ENCODE data around the gene TUT4.

TUT4 gene

GRCh38 chr1:52531249-52531872 lies 21.5 kb downstream of the TUT4 start:
- no peak for DNase-seq

DNA sequence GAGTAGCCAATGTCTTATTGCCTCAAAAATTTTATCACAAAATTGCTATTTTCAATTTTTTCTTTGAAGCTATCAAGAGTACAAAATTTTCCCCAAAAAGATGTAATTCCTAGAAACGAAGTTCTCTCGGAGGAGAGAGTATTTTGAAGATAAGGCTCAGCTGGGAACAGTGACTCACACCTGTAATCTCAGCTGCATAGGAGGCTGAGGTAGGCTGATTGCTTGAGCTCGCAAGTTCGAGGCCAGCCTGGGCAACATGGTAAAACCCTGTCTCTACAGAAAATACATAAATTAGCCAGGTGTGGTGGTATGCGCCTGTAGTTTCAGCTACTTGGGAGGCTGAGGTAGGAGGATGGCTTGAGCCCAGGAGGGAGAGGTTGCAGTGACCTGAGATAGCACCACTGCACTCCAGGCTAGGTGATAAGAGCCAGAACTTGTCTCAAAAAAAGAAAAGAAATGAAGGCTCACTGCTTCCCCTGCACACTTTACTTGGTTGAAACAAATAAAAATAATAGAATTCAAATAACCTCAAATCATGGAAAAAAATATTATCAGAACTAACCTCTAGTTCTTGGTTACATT lies 22.2 kb downstream of the TUT4 start:
- no peak for DNase-seq

DNA sequence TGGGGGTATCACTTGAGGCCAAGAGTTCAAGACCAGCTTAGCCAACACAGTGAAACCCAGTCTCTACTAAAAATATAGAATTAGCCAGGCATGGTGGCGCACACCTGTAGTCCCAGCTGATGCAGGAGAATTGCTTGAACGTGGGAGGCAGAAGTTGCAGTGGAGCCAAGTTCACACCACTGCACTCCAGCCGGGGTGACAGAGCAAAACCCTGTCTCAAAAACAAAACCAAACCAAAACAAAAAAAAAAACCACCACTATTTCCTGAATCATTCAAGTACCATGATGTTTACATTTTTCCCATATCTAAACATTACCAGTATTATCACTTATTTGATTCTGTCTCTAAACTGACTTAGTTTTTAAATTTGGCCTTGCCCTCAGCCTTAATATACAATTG lies 29.5 kb downstream of the TUT4 start:
- DNase-seq: no peak

DNA sequence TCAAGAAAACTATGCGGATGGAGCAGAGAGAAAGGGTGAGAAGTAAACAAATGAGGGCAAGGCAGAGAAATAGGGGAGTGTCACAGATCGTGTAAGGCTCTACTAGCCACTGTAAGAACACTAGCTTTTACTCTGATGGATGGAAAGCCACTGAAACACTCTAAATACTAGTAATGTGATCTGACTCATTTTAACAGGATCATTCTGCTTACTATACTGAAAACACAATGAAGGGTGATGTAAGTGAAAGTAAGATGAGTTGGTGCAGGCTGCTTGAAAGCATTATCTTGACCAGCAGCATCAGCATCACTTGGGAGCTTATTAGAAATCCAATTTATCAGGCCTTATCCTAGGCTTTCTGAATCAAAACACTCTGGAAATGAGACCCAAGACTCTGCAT lies 32.7 kb downstream of the TUT4 start:
- DNase-seq: no peak

DNA sequence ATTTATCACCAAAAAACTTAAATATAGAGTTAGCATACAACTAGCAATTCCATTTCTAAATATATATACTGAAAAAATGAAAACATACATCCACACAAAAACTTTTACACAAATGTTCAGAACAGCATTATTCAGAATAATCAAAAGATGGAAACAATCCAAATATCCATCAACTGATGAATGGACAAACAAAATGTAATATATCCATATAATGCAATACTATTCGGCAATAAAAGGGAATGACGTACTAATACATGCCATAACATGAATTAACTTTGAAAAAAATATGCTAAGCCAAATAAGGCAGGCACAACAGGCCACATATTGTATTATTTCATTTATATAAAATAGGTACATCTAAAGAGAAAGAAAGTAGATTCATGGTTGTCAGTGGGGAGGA lies 33.9 kb downstream of the TUT4 start:
- DNase-seq: no peak

- DNase-seq: no peak
Observed at GRCh38 chr1:52511851-52512615, 40.9 kb downstream of the TUT4 start.

- no peak for DNase-seq
Observed at GRCh38 chr1:52511439-52511838, 41.5 kb downstream of the TUT4 start.

DNA sequence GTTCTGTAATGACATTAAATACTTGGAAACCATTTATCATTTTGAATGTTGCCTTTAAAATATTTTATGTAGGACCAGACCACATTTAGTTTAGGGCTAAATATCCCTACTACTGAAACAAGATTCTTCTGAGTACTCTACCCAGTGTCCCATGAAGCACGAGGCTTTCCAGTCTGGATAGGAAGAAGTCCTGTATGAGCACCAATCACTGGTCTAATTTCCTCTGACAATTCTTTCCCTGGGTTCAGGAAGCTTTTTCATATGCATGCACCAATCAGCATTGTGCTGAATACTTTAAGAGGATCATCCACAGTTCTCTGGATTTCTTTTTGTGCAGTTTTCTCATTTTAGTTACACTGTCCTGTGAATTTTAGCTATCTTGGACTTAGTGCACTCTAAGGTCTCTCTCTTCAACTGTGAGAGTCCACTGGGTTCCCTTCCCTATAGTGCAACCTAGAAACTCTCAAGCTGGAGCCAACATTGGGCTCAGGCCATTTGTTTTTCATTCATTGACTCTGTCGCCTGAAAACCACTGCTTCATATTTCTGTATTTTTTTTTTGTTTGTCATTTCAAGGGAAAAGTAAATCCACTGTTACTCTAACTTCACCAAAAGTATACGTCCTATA lies 45.9 kb downstream of the TUT4 start:
- DNase-seq: no peak

- no peak for DNase-seq
Observed at GRCh38 chr1:52506349-52506748, 46.5 kb downstream of the TUT4 start.

GRCh38 chr1:52504720-52505119 lies 48.2 kb downstream of the TUT4 start:
- DNase-seq: no peak

GRCh38 chr1:52503706-52504105 lies 49.2 kb downstream of the TUT4 start:
- no peak for DNase-seq

DNA sequence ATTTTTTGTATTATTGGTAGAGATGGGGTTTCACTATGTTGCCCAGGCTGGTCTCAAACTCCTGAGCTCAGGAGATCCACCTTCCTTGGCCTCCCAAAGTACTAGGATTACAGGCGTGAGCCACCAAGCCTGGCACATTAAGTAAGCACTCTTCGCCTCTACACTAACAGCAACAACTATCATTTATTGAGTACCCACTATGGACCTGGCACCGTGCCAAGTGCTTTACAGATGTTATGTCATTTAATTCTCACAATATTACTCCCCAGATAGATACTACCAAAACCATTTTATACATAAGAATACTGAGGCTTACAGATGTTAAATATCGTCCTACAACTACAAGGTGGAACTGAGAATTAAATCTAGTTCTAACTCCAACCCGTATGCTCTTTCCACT lies 50.1 kb downstream of the TUT4 start:
- DNase-seq: no peak

DNA sequence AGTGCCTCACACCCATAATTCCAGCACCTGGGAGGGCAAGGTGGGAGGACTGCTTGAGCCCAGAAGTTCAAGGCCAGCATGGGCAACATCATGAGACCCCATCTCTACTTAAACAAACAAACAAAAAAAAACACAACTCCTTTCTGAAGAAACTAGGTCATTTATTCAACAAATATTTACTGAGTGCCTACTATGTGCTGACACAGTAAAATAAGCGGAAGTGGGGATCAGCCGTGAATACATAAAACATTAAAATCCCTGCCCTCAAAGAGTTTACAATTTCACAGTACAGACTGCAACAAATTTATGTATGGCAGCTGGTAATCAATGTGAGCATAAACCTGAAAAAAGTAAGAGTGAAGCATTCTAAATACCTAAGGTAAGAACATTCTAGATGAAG lies 65.3 kb downstream of the TUT4 start:
- no peak for DNase-seq

DNA sequence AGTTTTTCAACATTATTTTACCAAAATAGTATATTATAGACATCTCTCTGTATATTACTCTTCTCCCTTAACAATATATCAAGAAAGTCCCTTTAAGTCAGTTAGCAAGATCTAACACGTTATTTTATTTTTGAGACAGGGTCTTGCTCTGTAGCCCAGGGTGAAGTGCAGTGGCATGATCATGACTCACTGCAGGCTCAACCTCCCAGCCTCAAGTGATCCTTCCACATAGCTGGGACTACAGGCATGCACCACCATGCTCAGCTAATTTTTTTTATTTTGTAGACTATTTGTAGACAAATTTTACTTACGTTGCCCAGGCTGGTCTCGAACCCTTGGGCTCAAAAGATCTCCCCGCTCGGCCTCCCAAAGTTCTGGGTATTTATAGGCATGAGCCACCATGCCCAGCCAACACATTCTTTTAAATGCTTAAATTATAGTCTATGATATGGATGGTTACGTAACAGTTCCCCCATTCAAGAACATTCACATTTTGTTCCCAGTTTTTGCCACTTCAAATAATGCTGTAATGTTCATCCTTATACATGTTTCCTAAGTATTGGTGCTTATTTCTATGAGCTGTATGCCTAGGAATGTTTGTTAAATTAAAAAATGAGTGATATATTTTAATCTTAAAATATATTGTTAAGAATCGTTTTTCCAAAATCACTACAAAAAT lies 70.4 kb downstream of the TUT4 start:
- DNase-seq: no peak

DNA sequence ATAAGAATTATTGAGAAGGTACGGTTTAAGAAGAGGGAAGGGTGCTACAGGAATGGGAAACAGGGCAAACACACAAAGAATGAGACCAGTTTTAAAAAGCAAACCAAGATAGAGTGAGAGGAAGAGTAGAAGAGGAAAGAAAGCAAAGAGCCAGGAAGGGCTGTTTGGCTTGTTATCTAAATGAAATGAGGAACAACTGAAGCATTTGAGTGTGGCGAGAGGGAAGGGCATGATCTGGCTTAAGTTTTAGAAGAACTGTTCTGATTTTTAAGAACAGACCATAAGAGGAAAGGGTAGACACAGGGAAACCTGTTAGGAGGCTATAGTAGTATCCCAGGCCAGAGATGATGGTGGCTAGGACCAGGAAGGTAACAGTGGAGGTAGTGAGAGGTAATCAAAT lies 73.8 kb downstream of the TUT4 start:
- no peak for DNase-seq

GRCh38 chr1:52477876-52478275 lies 75.0 kb downstream of the TUT4 start:
- no peak for DNase-seq

DNA sequence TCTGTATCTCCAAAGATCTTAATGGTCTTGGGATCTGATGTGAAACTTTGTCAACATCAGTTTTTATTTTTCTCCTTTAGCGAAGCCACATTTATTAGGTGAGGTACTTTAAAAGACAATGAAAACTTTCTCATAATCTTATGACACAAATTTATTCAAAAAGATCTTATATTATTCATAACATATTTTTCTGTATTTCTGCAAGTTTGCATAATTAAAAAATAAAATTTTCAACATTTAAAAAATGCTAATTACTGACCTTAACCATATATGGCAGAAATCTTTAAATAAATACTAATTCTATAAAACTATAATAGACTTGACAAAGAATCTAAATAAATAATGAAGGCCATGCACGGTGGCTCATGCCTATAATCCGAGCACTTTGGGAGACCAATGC lies 75.9 kb downstream of the TUT4 start:
- no peak for DNase-seq

DNA sequence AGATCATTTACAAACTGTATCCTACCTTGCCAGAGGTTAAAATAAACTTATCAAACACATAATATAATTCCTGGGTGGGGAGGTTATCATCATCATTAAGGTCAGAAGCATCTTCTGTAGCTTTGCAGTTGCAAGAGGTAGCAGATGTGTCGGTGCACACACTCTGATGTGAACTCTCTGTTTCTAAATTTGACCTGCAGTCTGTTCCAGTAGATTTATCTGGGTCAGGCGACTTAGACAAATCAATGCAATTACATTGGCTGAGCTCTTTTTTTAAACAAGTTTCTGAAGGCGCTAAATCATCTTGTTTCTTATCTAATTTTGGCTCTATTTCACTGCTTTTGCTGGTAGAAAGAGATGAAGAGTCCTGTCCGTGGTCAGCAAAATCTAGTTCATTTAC lies 78.1 kb downstream of the TUT4 start:
- DNase-seq: no peak

- no peak for DNase-seq
Observed at GRCh38 chr1:52473039-52473438, 79.9 kb downstream of the TUT4 start.

DNA sequence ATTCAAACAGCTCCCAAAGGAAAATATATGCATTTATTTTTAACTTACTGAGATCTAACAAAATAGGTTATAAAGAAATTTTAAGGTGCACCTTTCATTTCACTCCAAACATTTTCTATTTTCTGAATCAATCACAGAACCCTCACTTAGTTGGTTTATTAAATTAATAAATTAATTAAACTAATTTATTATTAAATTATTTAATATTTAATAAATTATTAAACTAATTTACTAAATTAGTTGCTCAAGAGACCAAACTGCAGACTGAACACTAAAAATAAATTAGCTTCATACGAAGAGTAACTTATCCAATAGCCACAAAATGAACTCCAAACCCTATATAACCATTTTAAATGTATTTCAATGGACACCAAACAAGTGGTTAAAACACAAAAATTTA lies 80.5 kb downstream of the TUT4 start:
- no peak for DNase-seq

DNA sequence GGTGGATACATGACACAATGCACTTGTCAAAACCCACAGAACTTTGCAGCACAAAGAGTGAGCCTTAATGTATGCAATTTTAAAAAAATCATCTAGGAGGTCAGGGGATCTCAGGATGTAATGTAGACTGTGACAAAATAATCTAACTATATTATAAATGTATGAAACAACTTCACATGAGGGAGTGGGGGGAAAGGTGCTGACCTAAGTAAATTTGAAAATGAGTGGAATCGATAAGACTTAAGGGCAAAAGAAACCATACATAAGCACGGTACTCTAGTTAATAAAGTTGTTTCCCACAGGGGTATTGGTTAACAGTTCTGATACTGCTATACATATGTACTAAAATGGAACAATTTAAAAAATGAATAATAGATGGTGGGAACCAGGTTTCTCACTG lies 83.8 kb downstream of the TUT4 start:
- DNase-seq: no peak

GRCh38 chr1:52463891-52464290 lies 89.0 kb downstream of the TUT4 start:
- DNase-seq: no peak

GRCh38 chr1:52461821-52462220 lies 91.1 kb downstream of the TUT4 start:
- DNase-seq: no peak

DNA sequence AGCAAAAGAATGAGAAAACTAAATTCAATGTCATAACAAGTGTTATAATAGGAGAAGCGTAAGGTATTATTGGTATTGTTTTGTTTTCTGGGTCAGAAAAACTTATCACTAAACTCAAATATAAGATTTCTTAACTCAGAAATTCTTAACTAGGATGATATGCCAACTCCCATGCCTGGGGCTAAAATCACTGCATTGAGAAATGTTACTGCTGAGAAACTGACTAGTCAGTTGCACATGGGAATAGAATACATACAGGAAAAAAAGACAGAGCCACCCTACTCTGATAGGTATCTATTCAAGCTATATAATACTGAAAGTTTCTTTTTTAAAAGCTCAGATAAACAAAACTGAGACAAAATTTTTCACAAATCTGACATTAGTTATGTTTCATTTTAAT lies 92.2 kb downstream of the TUT4 start:
- no peak for DNase-seq
